Erythroblast (primary cell): ENCODE measurements around the gene ZNF860.

Experiments
- GATA1 ChIP-seq: IDR thresholded peaks from 2 replicates; pipeline ENCODE4 v1.6.1; 2011; ENCODE audit warnings: low read depth, mild to moderate bottlenecking, control low read depth, low read length, moderate library complexity
- POLR2A ChIP-seq: IDR thresholded peaks from 2 replicates; pipeline ENCODE4 v1.6.1; 2011; ENCODE audit warnings: mild to moderate bottlenecking, low read length

GRCh38 chr3:32002561-32003368 is 21.2 kb downstream of the ZNF860 start:
- TF ChIP-seq POLR2A (no peak), GATA1 (no peak)
